HG02938 (cell line): ENCODE results near the gene DAPK2.
"Not testable (repeated sequence)": the region's sequence is repeated elsewhere in the genome, so short reads cannot be mapped to it uniquely, and the experiment has no call there.

Experiments used
- ATAC-seq: cut with Tn5 transposase; IDR thresholded peaks from one replicate; pipeline ENCODE4 v1.9.1; 2021; ENCODE audit warnings: mild to moderate bottlenecking, moderate library complexity; ENCODE audit not compliant: unreplicated experiment

DAPK2 gene

GRCh38 chr15:64058279-64058678 lies 12.0 kb upstream of the DAPK2 start:
- ATAC-seq = no peak

- not testable (repeated sequence) for ATAC-seq
Measured at GRCh38 chr15:64053674-64054073, 7.4 kb upstream of the DAPK2 start.

- ATAC-seq = no peak
Measured at GRCh38 chr15:64052925-64053491, 6.7 kb upstream of the DAPK2 start.

GRCh38 chr15:64051407-64052259 lies 5.3 kb upstream of the DAPK2 start:
- ATAC-seq = no peak

GRCh38 chr15:64051093-64051402 lies 4.8 kb upstream of the DAPK2 start:
- no peak for ATAC-seq

- ATAC-seq = no peak
Measured at GRCh38 chr15:64050281-64051092, 4.2 kb upstream of the DAPK2 start.

- no peak for ATAC-seq
Measured at GRCh38 chr15:64048781-64049460, 2.6 kb upstream of the DAPK2 start.

GRCh38 chr15:64045774-64046420 lies 388 bp downstream of the DAPK2 start:
- ATAC-seq = no peak

- ATAC-seq = no peak
Measured at GRCh38 chr15:64045101-64045435, 1.2 kb downstream of the DAPK2 start.

GRCh38 chr15:64044300-64045100 lies 1.8 kb downstream of the DAPK2 start:
- no peak for ATAC-seq

- no peak for ATAC-seq
Measured at GRCh38 chr15:64038878-64039610, 7.2 kb downstream of the DAPK2 start.

GRCh38 chr15:64037966-64038365 lies 8.3 kb downstream of the DAPK2 start:
- ATAC-seq = no peak

- ATAC-seq = no peak
Measured at GRCh38 chr15:64037116-64037515, 9.2 kb downstream of the DAPK2 start.

- ATAC-seq = no peak
Measured at GRCh38 chr15:64035525-64035924, 10.8 kb downstream of the DAPK2 start.

GRCh38 chr15:64034519-64034918 lies 11.8 kb downstream of the DAPK2 start:
- no peak for ATAC-seq

- no peak for ATAC-seq
Measured at GRCh38 chr15:64032329-64032728, 14.0 kb downstream of the DAPK2 start.

GRCh38 chr15:64030123-64030522 lies 16.2 kb downstream of the DAPK2 start:
- ATAC-seq = no peak

- ATAC-seq = no peak
Measured at GRCh38 chr15:64029633-64030032, 16.7 kb downstream of the DAPK2 start.

GRCh38 chr15:64029110-64029509 lies 17.2 kb downstream of the DAPK2 start:
- ATAC-seq = no peak
